Duodenal mucosa (tissue), 2 donors: ENCODE data around the gene NRDC.

ENCODE experiments used
- H3K27ac ChIP-seq: one replicate; pipeline ENCODE4 v1.7.0; 2013; ENCODE audit warnings: low read depth, low read length
- H3K27me3 ChIP-seq, 2 donors: one replicate each; pipeline ENCODE4 v1.7.0; 2013; ENCODE audit warnings: low read length in 2 of 2, control low read depth in 1 of 2; ENCODE audit not compliant: insufficient read depth in 2 of 2, control insufficient read depth in 1 of 2
- H3K36me3 ChIP-seq, 2 donors: one replicate each; pipeline ENCODE4 v1.7.0; 2013; ENCODE audit warnings: low read length in 2 of 2, control low read depth in 1 of 2; ENCODE audit not compliant: insufficient read depth in 2 of 2, control insufficient read depth in 1 of 2
- H3K4me1 ChIP-seq, 2 donors: one replicate each; pipeline ENCODE4 v1.7.0; 2013; ENCODE audit warnings: low read length in 2 of 2, control low read depth in 1 of 2; ENCODE audit not compliant: insufficient read depth in 2 of 2, control insufficient read depth in 1 of 2
- H3K4me3 ChIP-seq, 2 donors: one replicate each; pipeline ENCODE4 v1.7.0; 2013; ENCODE audit warnings: low read length in 2 of 2, low read depth in 1 of 2
- H3K9ac ChIP-seq, 2 donors: one replicate each; pipeline ENCODE4 v1.7.0; 2013; ENCODE audit warnings: low read length in 2 of 2, low read depth in 1 of 2
- H3K9me3 ChIP-seq, 2 donors: one replicate each; pipeline ENCODE4 v1.7.0; 2013; ENCODE audit warnings: low read length in 2 of 2, control low read depth in 1 of 2; ENCODE audit not compliant: control insufficient read depth in 1 of 2

The NRDC gene

DNA sequence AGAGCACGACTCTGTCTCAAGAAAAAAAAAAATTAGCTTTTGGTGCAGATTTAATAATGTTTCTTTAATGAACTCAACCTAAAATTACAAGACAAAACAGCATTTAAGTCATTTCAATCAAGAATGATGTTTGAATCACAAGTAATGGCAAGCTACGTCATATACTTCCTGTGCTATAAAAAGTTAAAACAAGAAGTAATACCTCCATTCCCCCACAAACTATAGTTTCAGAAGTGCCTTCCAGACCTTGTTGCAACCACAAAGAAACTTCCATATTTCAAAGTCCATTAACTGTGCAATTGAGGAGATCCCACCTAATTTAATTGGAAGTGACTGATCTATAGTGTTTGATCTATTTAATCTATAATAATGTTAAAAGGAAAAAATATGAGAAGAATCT lies 15.1 kb downstream of the NRDC start:
- Histone ChIP-seq H3K4me1 (no peaks in the 10 kb centered on the region), H3K27me3 (no peaks in the 10 kb centered on the region), H3K27ac (no peak overlapping the region), H3K9me3 (no peaks in the 10 kb centered on the region), H3K36me3 (peaks cover 2 to 3% of the 10 kb centered on the region in 2 donors), H3K9ac (no peak overlapping the region), H3K4me3 (no peak overlapping the region)

DNA sequence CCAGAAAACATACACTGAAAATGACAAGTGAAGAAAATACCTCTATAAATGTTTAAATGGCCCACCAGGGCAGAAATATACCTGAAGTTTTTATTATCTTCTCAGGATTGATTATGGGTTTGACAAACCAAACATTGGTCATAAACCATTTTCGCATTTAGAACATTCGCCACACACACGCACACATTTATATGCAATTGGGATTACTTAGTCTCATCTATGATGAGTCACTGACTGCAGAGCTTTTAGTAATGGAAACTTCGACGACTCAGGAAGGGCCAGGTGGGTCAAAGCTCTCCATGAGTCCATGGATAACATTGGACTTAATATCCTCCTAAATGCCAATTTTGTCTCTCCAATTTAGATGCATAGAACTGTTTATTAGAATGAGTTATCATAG lies 16.9 kb downstream of the NRDC start:
- no peaks in the 10 kb centered on the region for H3K4me1 ChIP-seq
- no peaks in the 10 kb centered on the region for H3K9me3 ChIP-seq
- no peak overlapping the region for H3K4me3 ChIP-seq
- no peak overlapping the region for H3K27ac ChIP-seq
- H3K9ac ChIP-seq, result no peak overlapping the region
- no peaks in the 10 kb centered on the region for H3K27me3 ChIP-seq
- H3K36me3 ChIP-seq, result peaks cover 2 to 3% of the 10 kb centered on the region in 2 donors

DNA sequence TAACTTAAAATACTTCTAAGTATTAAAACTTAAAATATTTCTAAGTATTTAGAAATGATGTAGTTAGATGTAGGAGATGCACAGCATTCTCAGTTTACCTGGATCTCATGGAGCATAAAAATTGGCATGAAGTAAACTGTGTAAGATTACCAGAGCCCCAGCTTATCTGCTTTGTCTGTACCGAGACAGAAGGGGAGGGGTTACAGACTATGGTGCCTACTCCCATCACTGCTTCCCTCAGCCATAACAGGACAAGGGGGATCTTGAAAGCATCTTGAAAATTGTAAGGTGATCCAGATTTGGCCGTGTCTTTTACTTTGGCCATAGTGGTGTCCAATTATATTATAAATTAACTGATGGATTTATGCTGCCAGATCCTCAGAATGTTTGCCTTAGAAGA lies 18.8 kb downstream of the NRDC start:
- Histone ChIP-seq H3K9ac (no peak overlapping the region), H3K9me3 (no peaks in the 10 kb centered on the region), H3K4me3 (no peak overlapping the region), H3K4me1 (no peaks in the 10 kb centered on the region), H3K36me3 (peaks cover 2 to 6% of the 10 kb centered on the region in 2 donors), H3K27ac (no peak overlapping the region), H3K27me3 (no peaks in the 10 kb centered on the region)

DNA sequence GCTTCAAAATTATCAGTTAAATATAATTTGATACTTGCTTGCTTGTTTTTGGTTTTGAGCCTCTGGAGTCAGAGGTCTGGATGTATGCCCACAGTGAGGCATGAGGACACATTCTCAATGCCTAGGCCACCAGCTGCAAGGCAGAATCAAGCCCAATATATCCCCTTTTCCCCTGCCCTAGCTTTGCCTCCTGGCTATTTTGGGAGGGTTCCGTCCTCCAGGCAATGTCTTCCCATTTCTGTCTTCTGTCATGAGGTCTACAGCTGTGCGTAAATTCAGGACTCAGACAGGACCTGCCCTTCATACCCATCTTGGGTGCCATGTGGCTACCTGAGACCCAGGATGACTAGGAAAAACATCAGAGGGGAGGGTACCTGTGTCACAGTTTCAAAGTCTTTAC lies 19.2 kb downstream of the NRDC start:
- H3K27ac ChIP-seq, result no peak overlapping the region
- peaks cover 2 to 6% of the 10 kb centered on the region in 2 donors for H3K36me3 ChIP-seq
- H3K9ac ChIP-seq, result no peak overlapping the region
- no peaks in the 10 kb centered on the region for H3K9me3 ChIP-seq
- H3K4me1 ChIP-seq, result no peaks in the 10 kb centered on the region
- H3K4me3 ChIP-seq, result no peak overlapping the region
- no peaks in the 10 kb centered on the region for H3K27me3 ChIP-seq

DNA sequence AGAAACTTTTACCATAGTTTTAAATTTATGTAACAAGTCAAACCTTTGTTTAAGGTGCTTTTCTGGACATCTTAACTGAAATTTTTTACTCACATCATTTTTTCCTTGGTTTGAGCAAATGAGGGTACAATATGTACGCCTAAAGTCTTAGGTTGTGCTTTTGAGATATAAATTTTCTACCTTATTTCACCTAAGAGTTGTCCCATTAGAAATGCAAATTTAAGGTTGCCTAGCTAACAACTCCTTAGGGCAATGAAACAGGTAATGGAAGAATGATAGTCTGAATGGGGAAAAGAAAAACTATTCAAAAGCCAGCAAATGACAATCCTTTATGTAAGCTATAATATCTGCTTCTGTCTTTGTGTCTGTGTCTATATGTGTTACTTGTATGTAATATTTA lies 19.6 kb downstream of the NRDC start:
- Histone ChIP-seq H3K27ac (no peak overlapping the region), H3K4me3 (no peak overlapping the region), H3K9ac (no peak overlapping the region)

DNA sequence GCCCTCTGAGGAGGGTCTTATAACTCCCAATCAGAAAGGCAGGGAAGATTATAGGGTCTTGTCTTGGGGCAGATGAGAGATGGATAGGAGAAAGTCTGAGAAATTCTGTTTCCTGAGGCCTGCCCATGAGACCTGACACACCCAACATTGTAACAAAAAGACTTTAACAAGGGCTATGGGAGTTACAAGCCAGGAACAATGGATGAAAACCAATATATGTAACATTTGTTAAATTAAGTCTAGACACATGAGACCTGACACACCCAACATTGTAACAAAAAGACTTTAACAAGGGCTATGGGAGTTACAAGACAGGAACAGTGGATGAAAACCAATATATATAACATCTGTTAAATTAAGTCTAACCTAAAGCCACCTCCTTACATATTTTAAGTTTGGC lies 21.8 kb downstream of the NRDC start:
- Histone ChIP-seq H3K36me3 (peaks cover 2 to 6% of the 10 kb centered on the region in 2 donors), H3K4me3 (no peak overlapping the region), H3K4me1 (peaks cover 4 to 6% of the 10 kb centered on the region in 2 donors), H3K9ac (no peak overlapping the region), H3K27ac (no peak overlapping the region), H3K9me3 (no peaks in the 10 kb centered on the region), H3K27me3 (no peaks in the 10 kb centered on the region)

More for the DNA sequence above, 19.6 kb downstream of the NRDC start:
- Histone ChIP-seq H3K9me3 (no peaks in the 10 kb centered on the region), H3K36me3 (peaks cover 2 to 6% of the 10 kb centered on the region in 2 donors), H3K27me3 (no peaks in the 10 kb centered on the region), H3K4me1 (peaks cover 0 to 1% of the 10 kb centered on the region in 2 donors)

DNA sequence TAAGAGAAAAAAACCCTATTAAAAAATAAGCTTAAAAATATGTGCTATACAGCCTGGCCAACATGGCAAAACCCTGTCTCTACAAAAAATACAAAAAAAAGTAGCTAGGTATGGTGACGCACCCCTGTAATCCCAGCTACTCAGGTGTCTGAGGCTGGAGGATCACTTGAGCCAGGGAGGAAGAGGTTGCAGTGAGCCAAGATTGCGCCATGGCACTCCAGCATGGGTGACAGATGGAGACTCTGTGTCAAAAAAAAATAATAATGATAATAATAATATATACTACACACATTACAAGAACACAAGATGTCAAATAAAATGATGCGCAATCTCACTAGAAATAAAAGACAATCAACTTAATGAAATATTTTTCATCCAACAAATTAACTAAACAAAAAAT lies 22.9 kb downstream of the NRDC start:
- Histone ChIP-seq H3K9me3 (no peaks in the 10 kb centered on the region), H3K4me1 (peaks cover 4 to 6% of the 10 kb centered on the region in 2 donors), H3K27ac (no peak overlapping the region), H3K9ac (no peak overlapping the region), H3K36me3 (peaks cover 2 to 6% of the 10 kb centered on the region in 2 donors), H3K27me3 (no peaks in the 10 kb centered on the region), H3K4me3 (no peak overlapping the region)

DNA sequence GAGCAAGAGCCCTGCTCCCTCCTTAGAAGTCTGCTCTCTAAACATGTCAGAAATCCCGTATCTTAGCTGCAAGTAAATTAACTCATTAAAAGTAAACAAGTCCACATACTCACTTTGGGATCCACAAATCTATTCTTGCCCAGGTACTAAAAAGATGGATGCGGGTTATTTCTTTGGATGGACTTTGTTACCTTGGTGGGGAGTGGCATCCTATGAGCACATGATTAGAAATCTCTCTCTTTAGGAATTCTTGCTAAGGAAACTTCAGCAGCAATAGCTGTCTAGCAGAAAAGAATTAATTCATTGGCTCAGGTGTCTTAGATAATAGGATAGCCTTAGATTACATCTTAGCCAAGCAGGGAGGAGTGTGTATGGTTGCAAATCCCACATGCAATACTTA lies 25.2 kb downstream of the NRDC start:
- no peak overlapping the region for H3K9ac ChIP-seq
- H3K4me3 ChIP-seq, result no peak overlapping the region
- no peaks in the 10 kb centered on the region for H3K9me3 ChIP-seq
- H3K27me3 ChIP-seq, result no peaks in the 10 kb centered on the region
- no peak overlapping the region for H3K27ac ChIP-seq
- H3K36me3 ChIP-seq, result peaks cover 0 to 3% of the 10 kb centered on the region in 2 donors
- H3K4me1 ChIP-seq, result peaks cover 4 to 6% of the 10 kb centered on the region in 2 donors

DNA sequence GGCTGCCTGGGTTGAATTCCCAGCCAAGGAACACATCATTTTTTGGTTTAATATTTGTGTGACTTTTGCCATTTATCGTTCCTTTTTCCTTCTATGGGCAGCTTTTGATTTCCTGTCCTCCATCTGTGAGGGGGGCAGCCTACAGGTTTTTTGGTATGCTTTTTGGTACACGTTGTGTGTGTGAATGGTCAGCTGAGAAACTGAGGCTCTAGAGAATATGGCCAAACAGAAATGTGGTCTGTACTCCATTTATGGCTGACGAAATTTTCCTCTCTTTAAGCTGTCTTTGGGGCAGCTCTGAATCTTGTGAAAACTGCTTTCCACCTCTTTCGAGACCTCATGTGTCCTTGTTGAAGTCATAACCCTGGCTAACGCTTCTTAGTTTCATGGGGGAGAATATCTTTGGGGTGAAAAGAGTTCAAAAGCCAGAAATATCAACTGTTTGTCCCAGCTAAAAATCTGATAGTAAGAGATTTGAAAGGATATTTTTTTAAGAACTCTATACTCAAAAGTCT lies 26.6 kb downstream of the NRDC start:
- Histone ChIP-seq H3K27me3 (no peaks in the 10 kb centered on the region), H3K4me3 (no peak overlapping the region), H3K9ac (no peak overlapping the region), H3K36me3 (peaks cover 0 to 3% of the 10 kb centered on the region in 2 donors), H3K4me1 (peaks cover 4 to 6% of the 10 kb centered on the region in 2 donors), H3K27ac (no peak overlapping the region), H3K9me3 (no peaks in the 10 kb centered on the region)

DNA sequence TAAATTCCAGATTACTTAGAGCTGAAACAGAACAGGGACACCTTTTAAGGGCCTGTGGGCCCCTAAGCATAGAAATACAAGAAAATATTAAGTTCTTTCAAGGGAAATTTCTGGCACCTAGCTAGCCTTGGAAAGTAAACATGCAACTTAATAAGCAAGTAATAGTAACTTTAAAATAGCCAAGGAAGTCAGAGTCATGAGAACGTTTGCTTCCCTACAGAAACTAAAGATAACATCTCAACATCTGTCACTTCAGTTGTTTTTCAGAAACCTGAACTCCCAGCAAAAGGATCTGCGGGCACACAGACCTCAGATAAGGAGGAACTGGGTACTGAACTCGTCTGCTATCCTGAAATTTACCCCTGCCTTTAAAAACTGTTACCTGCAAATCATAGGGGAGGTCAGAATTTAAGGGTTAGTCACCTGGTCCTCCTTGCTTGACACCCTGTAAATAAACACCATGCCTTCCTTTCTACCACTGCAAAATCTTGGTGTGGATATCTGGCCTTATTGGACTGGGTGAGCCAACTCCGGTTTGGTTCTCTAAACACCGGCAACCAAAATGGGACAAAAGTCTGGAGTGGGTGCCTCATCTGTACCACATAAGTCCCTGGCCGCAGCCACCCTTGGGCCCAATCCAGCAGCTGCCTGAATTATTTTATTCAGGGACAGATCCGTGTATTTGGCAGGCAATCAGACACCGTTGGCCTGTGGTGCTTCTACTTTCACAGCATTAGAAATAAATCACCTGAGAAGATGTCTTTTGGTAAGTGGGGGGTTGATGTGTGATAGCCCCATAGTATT lies 27.9 kb downstream of the NRDC start:
- H3K27ac ChIP-seq, result no peak overlapping the region
- H3K4me3 ChIP-seq, result no peak overlapping the region
- H3K9ac ChIP-seq, result no peak overlapping the region
- no peaks in the 10 kb centered on the region for H3K27me3 ChIP-seq
- peaks cover 0 to 3% of the 10 kb centered on the region in 2 donors for H3K36me3 ChIP-seq
- H3K9me3 ChIP-seq, result no peaks in the 10 kb centered on the region
- peaks cover 4 to 6% of the 10 kb centered on the region in 2 donors for H3K4me1 ChIP-seq
